Spleen (tissue), 7 donors: ENCODE data around the gene CCNL2.

Source experiments
- CTCF ChIP-seq, 11 experiments: fragments of 200-600 bp in 7 of 11; fragments of 450-650 bp in 4 of 11; sonication (generic) in 4 of 11; IDR thresholded peaks in 8 of 11; conservative IDR thresholded peaks in 3 of 11; 1 replicate in 7 of 11; 2 replicates in 4 of 11; pipeline versions ENCODE4 v1.4.0 to v1.8.0; 2016 to 2021; ENCODE audit warnings: antibody characterized with exemption in 11 of 11, inconsistent platforms in 4 of 11, mild to moderate bottlenecking in 1 of 11
- POLR2A ChIP-seq, 3 donors: fragments of 450-650 bp; IDR thresholded peaks; one replicate each; pipeline ENCODE4 v1.5.1; 2017; ENCODE audit warnings: antibody characterized with exemption in 3 of 3, mild to moderate bottlenecking in 1 of 3
- donor health status: DM: no; HTN: no; CAD: no; lungs with moderate emphysema.
- donor health status: DM: no; HTN: no; CAD: no.
- donor health status: DM: no; HTN: no; CAD: no.

DNA sequence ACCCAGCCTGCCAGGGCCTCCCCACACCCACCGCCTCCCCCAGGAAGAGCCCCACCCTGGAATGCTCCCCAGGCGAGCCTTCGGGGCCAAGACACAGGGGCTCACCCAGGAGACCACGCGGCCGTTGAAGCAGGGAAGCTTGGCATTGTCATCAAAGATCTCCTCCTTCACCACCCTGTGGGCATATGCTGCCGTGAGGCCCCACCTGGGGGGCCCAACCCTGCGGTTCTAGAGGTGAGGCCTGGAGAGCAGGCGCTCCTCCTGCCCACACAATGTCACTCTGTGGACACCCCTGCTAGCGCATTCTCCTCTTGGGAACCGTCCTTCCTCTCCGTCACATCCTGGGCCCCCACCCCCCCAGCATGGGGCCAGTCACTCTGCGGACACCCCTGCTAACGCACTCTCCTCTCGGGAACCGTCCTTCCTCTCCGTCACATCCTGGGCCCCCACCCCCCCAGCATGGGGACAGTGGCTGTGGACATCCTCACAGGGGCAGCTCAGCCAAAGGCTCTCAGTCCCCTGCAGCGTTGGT is 56.5 kb downstream of the CCNL2 start:
- no peak for TF ChIP-seq POLR2A (IDR thresholded peaks at IDR 0.05)
- no peak for TF ChIP-seq CTCF (IDR thresholded peaks at IDR 0.05 in 8 of 11, conservative IDR thresholded peaks at IDR 0.05 in 3 of 11)
